GM23338 (cell line): Measurements from ENCODE around the gene SRMS. TPM values are rescaled to one million over a fixed set of nuclear protein-coding genes. Genes with fewer than 3 reads are reported as not detected.

Experiments used
- ATAC-seq: fragments of 200-7000 bp; cut with Tn5 transposase; 3 replicates; pipeline ENCODE4 v1.9.1; 2020
- DNase-seq: peaks from one replicate; pipeline ENCODE4 v3.0.0-alpha.2; 2015; ENCODE audit warnings: low spot score
- H2AFZ ChIP-seq: fragments of 200-600 bp; sonication (generic); 2 replicates; pipeline ENCODE4 v1.8.0; 2016; ENCODE audit warnings: antibody characterized with exemption, mild to moderate bottlenecking, moderate library complexity
- H3F3A ChIP-seq: fragments of 200-600 bp; sonication (generic); replicated peaks from 2 replicates; pipeline ENCODE4 v1.8.0; 2017; ENCODE audit warnings: antibody characterized with exemption, mixed run types, low read depth
- H3K27ac ChIP-seq: fragments of 200-600 bp; sonication (generic); 2 replicates; pipeline ENCODE4 v1.6.1; 2016; ENCODE audit warnings: low read depth
- H3K27me3 ChIP-seq: fragments of 200-600 bp; sonication (generic); 2 replicates; pipeline ENCODE4 v1.8.0; 2016; ENCODE audit warnings: mild to moderate bottlenecking, mixed run types, moderate library complexity; ENCODE audit not compliant: insufficient read depth
- H3K36me3 ChIP-seq: fragments of 200-600 bp; sonication (generic); 2 replicates; pipeline ENCODE4 v1.8.0; 2016; ENCODE audit warnings: mild to moderate bottlenecking; ENCODE audit not compliant: insufficient read depth
- H3K4me1 ChIP-seq: fragments of 200-600 bp; sonication (generic); 2 replicates; pipeline ENCODE4 v1.8.0; 2016; ENCODE audit warnings: mild to moderate bottlenecking, moderate library complexity; ENCODE audit not compliant: insufficient read depth
- H3K4me2 ChIP-seq: fragments of 200-600 bp; sonication (generic); 2 replicates; pipeline ENCODE4 v1.7.1; 2017; ENCODE audit warnings: mixed run types
- H3K4me3 ChIP-seq: fragments of 200-600 bp; sonication (generic); 2 replicates; pipeline ENCODE4 v1.6.1; 2016; ENCODE audit warnings: mixed run types
- H3K79me2 ChIP-seq: fragments of 200-600 bp; sonication (generic); replicated peaks from 2 replicates; pipeline ENCODE4 v1.8.0; 2017; ENCODE audit warnings: mild to moderate bottlenecking; ENCODE audit not compliant: insufficient read depth
- H3K9me2 ChIP-seq: fragments of 200-600 bp; sonication (generic); 2 replicates; pipeline ENCODE4 v1.8.0; 2017; ENCODE audit not compliant: insufficient read depth
- H4K20me1 ChIP-seq: fragments of 200-600 bp; sonication (generic); replicated peaks from 2 replicates; pipeline ENCODE4 v1.8.0; 2017; ENCODE audit warnings: mild to moderate bottlenecking; ENCODE audit not compliant: insufficient read depth
- H3K27ac Mint-ChIP-seq: 2 replicates; pipeline ENCODE4 v1.8.0; 2020; ENCODE audit warnings: inconsistent platforms, mild to moderate bottlenecking, moderate library complexity, mixed read lengths
- H3K27me3 Mint-ChIP-seq: 3 replicates; pipeline ENCODE4 v1.8.0; 2022; ENCODE audit warnings: low read depth, mild to moderate bottlenecking, moderate library complexity, mixed read lengths, inconsistent platforms; ENCODE audit not compliant: insufficient read depth, poor library complexity
- H3K36me3 Mint-ChIP-seq: 3 replicates; pipeline ENCODE4 v1.8.0; 2021; ENCODE audit warnings: low read depth, mild to moderate bottlenecking, inconsistent platforms, moderate library complexity, mixed read lengths
- H3K4me1 Mint-ChIP-seq: 3 replicates; pipeline ENCODE4 v1.8.0; 2020; ENCODE audit warnings: mild to moderate bottlenecking, inconsistent platforms, mixed read lengths
- H3K4me3 Mint-ChIP-seq: 3 replicates; pipeline ENCODE4 v1.8.0; 2021; ENCODE audit warnings: moderate library complexity, mild to moderate bottlenecking, inconsistent platforms, mixed read lengths
- H3K9me3 Mint-ChIP-seq: 3 replicates; pipeline ENCODE4 v1.8.0; 2020; ENCODE audit warnings: moderate library complexity, mild to moderate bottlenecking, inconsistent platforms, mixed read lengths
- CREB1 ChIP-seq: fragments of 250-450 bp; sonication (Bioruptor Pico); IDR thresholded peaks from 2 replicates; pipeline ENCODE4 v1.5.0; 2020; ENCODE audit warnings: low read depth, mild to moderate bottlenecking, moderate library complexity
- CTCF ChIP-seq, 2 experiments: fragments of 200-600 bp in 1 of 2; sonication (generic) in 1 of 2; conservative IDR thresholded peaks; 2 replicates each; pipeline versions ENCODE4 v1.5.1 to v1.6.1; 2016 to 2017; ENCODE audit warnings: antibody characterized with exemption in 2 of 2, low read depth in 2 of 2, mild to moderate bottlenecking in 2 of 2, moderate library complexity in 1 of 2
- ETS1 ChIP-seq: IDR thresholded peaks from 2 replicates; pipeline ENCODE4 v1.6.1; 2016; ENCODE audit warnings: antibody characterized with exemption
- EZH2 ChIP-seq: fragments of 200-600 bp; sonication (generic); IDR thresholded peaks from one replicate; pipeline ENCODE4 v1.8.0; 2017; ENCODE audit warnings: antibody characterized with exemption, mild to moderate bottlenecking, low read depth; ENCODE audit not compliant: unreplicated experiment
- EZH2phosphoT487 ChIP-seq: fragments of 200-600 bp; sonication (generic); IDR thresholded peaks from one replicate; pipeline ENCODE4 v1.8.1; 2018; ENCODE audit warnings: antibody characterized with exemption; ENCODE audit not compliant: unreplicated experiment
- JUNB ChIP-seq: IDR thresholded peaks from one replicate; pipeline ENCODE4 v1.6.1; 2016; ENCODE audit warnings: antibody characterized with exemption; ENCODE audit not compliant: unreplicated experiment
- POLR2AphosphoS5 ChIP-seq: IDR thresholded peaks from 2 replicates; pipeline ENCODE4 v1.6.1; 2016; ENCODE audit warnings: antibody characterized with exemption, low read depth
- REST ChIP-seq: IDR thresholded peaks from one replicate; pipeline ENCODE4 v1.6.1; 2018; ENCODE audit warnings: antibody characterized with exemption; ENCODE audit not compliant: unreplicated experiment
- STAT1 ChIP-seq: IDR thresholded peaks from one replicate; pipeline ENCODE4 v1.6.1; 2016; ENCODE audit warnings: antibody characterized with exemption; ENCODE audit not compliant: unreplicated experiment
- ZNF114 ChIP-seq: fragments of 250-450 bp; sonication (Bioruptor Pico); IDR thresholded peaks from 2 replicates; pipeline ENCODE4 v1.5.0; 2020; ENCODE audit warnings: mild to moderate bottlenecking, moderate library complexity
- ZNF331 ChIP-seq: fragments of 250-450 bp; sonication (Bioruptor Pico); IDR thresholded peaks from 2 replicates; pipeline ENCODE4 v1.5.0; 2020; ENCODE audit warnings: low read depth, mild to moderate bottlenecking, moderate library complexity
- ZNF462 ChIP-seq: fragments of 250-450 bp; sonication (Bioruptor Pico); IDR thresholded peaks from 2 replicates; pipeline ENCODE4 v1.5.0; 2020; ENCODE audit warnings: mild to moderate bottlenecking, moderate library complexity
- polyA plus RNA-seq: library from polyadenylated mRNA; unstranded; fragments of >200 nt; fragmentation: Nextera tagmentation; extraction: Ambion mirVana; gene quantifications from 2 replicates; pipeline ENCODE4 v1.2.1, GENCODE V29; 2016
- total RNA-seq: library from RNA; depleted of rRNA; stranded (reverse); fragments of >200 nt; shearing (Covaris generic); gene quantifications from 2 replicates; pipeline ENCODE4 v1.2.3, GENCODE V29; 2014

The SRMS gene
- total and polyA plus RNA-seq, 2 experiments from 2014 or later, result 0.23 to 0.59 TPM

GRCh38 chr20:63536241-63536977 lies 11.1 kb downstream of the SRMS start:
- Mint-ChIP-seq H3K4me3 (no peak overlapping the region), H3K27me3 (peaks cover 12% of the 10 kb centered on the region), H3K36me3 (no peaks in the 10 kb centered on the region), H3K9me3 (no peaks in the 10 kb centered on the region), H3K4me1 (peaks cover 5% of the 10 kb centered on the region; the same call in 2 of the 3 replicates), H3K27ac (no peak overlapping the region)
- Histone ChIP-seq H3K27me3 (no peaks in the 10 kb centered on the region), H4K20me1 (no peaks in the 10 kb centered on the region), H3K9me2 (no peaks in the 10 kb centered on the region), H3K79me2 (no peaks in the 10 kb centered on the region), H3F3A (peaks cover 7% of the 10 kb centered on the region; the same call in 1 of the 2 replicates), H3K27ac (no peak overlapping the region), H3K36me3 (no peaks in the 10 kb centered on the region), H3K4me2 (no peak overlapping the region), H3K4me1 (no peaks in the 10 kb centered on the region), H2AFZ (no peak overlapping the region), H3K4me3 (no peak overlapping the region)
- ATAC-seq (no peak), DNase-seq (no peak)
- TF ChIP-seq CTCF (conservative IDR thresholded peaks at IDR 0.05; ENCODE audit: low read depth in 2 of 2) (no peak), ZNF114 (no peak), ZNF462 (no peak), EZH2 (no peak), EZH2phosphoT487 (no peak), ZNF331 (no peak), REST (no peak), CREB1 (CRISPR knock-in tag) (no peak), STAT1 (no peak), POLR2AphosphoS5 (no peak), JUNB (no peak), ETS1 (no peak)
